ENCODE results near the gene CEP162. TPM values are rescaled to one million over a fixed set of nuclear protein-coding genes. Genes with fewer than 3 reads are reported as not detected.

CEP162 gene
- total and polyA plus RNA-seq, 2 donors (not counting 1 experiment from before 2014, with no cell fraction given), result 1.8 to 13.4 TPM

DNA sequence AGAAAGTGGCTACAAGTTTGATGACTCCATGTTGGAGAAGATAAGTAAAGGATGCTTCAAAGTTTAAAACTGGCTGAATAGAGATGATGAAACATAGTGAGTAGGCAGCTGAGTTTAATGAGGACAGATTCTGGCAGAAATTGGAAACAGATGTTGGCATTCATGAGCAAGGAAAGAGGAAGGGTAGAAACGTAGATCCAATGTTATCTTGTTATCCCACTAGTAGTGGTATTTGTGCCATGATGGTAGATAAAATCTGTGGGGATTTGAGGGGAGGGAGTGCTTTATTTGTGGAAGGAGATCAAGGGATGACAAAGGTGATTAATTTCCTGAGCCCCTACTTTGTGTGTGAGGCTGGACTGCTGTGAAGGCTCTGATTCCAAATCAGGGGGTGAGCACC is 124.4 kb downstream of the CEP162 start:
- ATAC-seq (ENCODE audit: low read depth), result no peak
- Mint-ChIP-seq H3K4me3 (no peak overlapping the region), H3K27ac (no peak overlapping the region), H3K27me3 (peaks cover 27% of the 10 kb centered on the region), H3K9me3 (ENCODE audit: insufficient read depth) (no peaks in the 10 kb centered on the region), H3K4me1 (no peaks in the 10 kb centered on the region)
- DNase-seq, result no peak
- no peaks in the 10 kb centered on the region for H3K36me3 ChIP-seq (replicated peaks in 1 of 2; ENCODE audit: control extremely low read depth in 1 of 2, control insufficient read depth in 1 of 2, extremely low read depth in 1 of 2, insufficient read depth in 2 of 2, low read length in 1 of 2)
- CTCF ChIA-PET, result no interaction called here
- H3K9me3 ChIP-seq (ENCODE audit: control extremely low read depth in 1 of 3, control insufficient read depth in 2 of 3, insufficient read depth in 1 of 3, low read length in 2 of 3), result peaks cover 0 to 2% (median 1%) of the 10 kb centered on the region in 3 donors
- H3K9ac ChIP-seq (ENCODE audit: low read length), result no peak overlapping the region
- H3K4me3 ChIP-seq (ENCODE audit: control extremely low read depth in 1 of 5, extremely low read depth in 1 of 5, insufficient read depth in 1 of 5, low read depth in 2 of 5, low read length in 4 of 5), result no peak overlapping the region
- WGBS (ENCODE audit: insufficient coverage), result 10% methylated on average over 1 of the region's 1 CpG
- no peaks in the 10 kb centered on the region for H3K27me3 ChIP-seq (replicated peaks in 1 of 4; ENCODE audit: control extremely low read depth in 1 of 4, control insufficient read depth in 3 of 4, insufficient read depth in 4 of 4, low read length in 3 of 4)
- H3K79me2 ChIP-seq (ENCODE audit: control insufficient read depth, insufficient read depth, low read length), result no peaks in the 10 kb centered on the region
- intact Hi-C loops (cut with micrococcal nuclease), result no loop called here
- no peaks in the 10 kb centered on the region for H3K4me1 ChIP-seq (ENCODE audit: control insufficient read depth in 2 of 2, insufficient read depth in 2 of 2, low read length in 2 of 2)
- H4K20me1 ChIP-seq (ENCODE audit: control insufficient read depth, insufficient read depth, low read length, poor library complexity, severe bottlenecking), result no peaks in the 10 kb centered on the region
- no peak overlapping the region for H3K27ac ChIP-seq (ENCODE audit: low read length in 2 of 2)
- POLR2A ChIA-PET, result no interaction called here
- H2AFZ ChIP-seq (ENCODE audit: insufficient read depth, low read depth, low read length, poor library complexity, severe bottlenecking), result no peak overlapping the region
- no peak for TF ChIP-seq EZH2 (IDR thresholded peaks at IDR 0.05; ENCODE audit: borderline replicate concordance, insufficient read depth, low read depth, low read length, poor library complexity, severe bottlenecking)
- TF ChIP-seq, protein P1, sequence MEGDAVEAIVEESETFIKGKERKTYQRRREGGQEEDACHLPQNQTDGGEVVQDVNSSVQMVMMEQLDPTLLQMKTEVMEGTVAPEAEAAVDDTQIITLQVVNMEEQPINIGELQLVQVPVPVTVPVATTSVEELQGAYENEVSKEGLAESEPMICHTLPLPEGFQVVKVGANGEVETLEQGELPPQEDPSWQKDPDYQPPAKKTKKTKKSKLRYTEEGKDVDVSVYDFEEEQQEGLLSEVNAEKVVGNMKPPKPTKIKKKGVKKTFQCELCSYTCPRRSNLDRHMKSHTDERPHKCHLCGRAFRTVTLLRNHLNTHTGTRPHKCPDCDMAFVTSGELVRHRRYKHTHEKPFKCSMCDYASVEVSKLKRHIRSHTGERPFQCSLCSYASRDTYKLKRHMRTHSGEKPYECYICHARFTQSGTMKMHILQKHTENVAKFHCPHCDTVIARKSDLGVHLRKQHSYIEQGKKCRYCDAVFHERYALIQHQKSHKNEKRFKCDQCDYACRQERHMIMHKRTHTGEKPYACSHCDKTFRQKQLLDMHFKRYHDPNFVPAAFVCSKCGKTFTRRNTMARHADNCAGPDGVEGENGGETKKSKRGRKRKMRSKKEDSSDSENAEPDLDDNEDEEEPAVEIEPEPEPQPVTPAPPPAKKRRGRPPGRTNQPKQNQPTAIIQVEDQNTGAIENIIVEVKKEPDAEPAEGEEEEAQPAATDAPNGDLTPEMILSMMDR (IDR thresholded peaks at IDR 0.05), result no peak
- H3K4me2 ChIP-seq (replicated peaks; ENCODE audit: low read depth, low read length, poor library complexity, severe bottlenecking), result no peak overlapping the region

DNA sequence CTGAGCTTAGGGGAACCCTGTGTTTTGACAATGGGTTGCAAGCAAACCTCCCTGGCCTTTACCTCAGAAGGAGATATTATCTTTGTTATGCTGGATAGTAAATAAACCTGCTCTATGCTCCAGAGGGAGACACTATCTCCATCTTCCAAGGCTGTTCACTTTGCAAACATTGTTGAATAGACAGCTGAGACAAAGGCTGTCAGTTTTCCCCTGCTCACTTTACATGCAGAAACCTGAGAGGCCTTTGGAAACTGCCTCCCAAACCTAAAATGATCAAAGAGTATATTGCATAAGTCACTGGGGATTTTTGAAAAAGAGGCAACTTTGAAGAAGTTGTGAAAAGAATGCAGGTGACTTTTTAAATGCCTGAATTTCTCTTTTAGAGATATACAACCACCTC is 132.3 kb downstream of the CEP162 start:
- peaks cover 3% of the 10 kb centered on the region for H3K4me1 Mint-ChIP-seq
- peaks cover 10% of the 10 kb centered on the region for H3K27me3 Mint-ChIP-seq
- Histone ChIP-seq H3K4me3 (ENCODE audit: control extremely low read depth in 1 of 5, extremely low read depth in 1 of 5, insufficient read depth in 1 of 5, low read depth in 2 of 5, low read length in 4 of 5) (no peak overlapping the region), H3K4me1 (ENCODE audit: control insufficient read depth in 2 of 2, insufficient read depth in 2 of 2, low read length in 2 of 2) (no peaks in the 10 kb centered on the region), H3K79me2 (ENCODE audit: control insufficient read depth, insufficient read depth, low read length) (no peaks in the 10 kb centered on the region), H3K36me3 (replicated peaks in 1 of 2; ENCODE audit: control extremely low read depth in 1 of 2, control insufficient read depth in 1 of 2, extremely low read depth in 1 of 2, insufficient read depth in 2 of 2, low read length in 1 of 2) (no peaks in the 10 kb centered on the region), H3K27me3 (replicated peaks in 1 of 4; ENCODE audit: control extremely low read depth in 1 of 4, control insufficient read depth in 3 of 4, insufficient read depth in 4 of 4, low read length in 3 of 4) (no peaks in the 10 kb centered on the region), H3K9me3 (ENCODE audit: control extremely low read depth in 1 of 3, control insufficient read depth in 2 of 3, insufficient read depth in 1 of 3, low read length in 2 of 3) (no peaks in the 10 kb centered on the region), H3K4me2 (replicated peaks; ENCODE audit: low read depth, low read length, poor library complexity, severe bottlenecking) (no peak overlapping the region), H3K27ac (ENCODE audit: low read length in 2 of 2) (no peak overlapping the region), H4K20me1 (ENCODE audit: control insufficient read depth, insufficient read depth, low read length, poor library complexity, severe bottlenecking) (no peaks in the 10 kb centered on the region), H3K9ac (ENCODE audit: low read length) (no peak overlapping the region), H2AFZ (ENCODE audit: insufficient read depth, low read depth, low read length, poor library complexity, severe bottlenecking) (no peak overlapping the region)
- intact Hi-C loops (cut with micrococcal nuclease), result no loop called here
- DNase-seq (no peak), ATAC-seq (ENCODE audit: low read depth) (no peak)
- no peak overlapping the region for H3K4me3 Mint-ChIP-seq
- no peak for TF ChIP-seq EZH2 (IDR thresholded peaks at IDR 0.05; ENCODE audit: borderline replicate concordance, insufficient read depth, low read depth, low read length, poor library complexity, severe bottlenecking)
- TF ChIP-seq, protein P1 (IDR thresholded peaks at IDR 0.05), result no peak
- ChIA-PET POLR2A (no interaction called here), CTCF (no interaction called here)
- no peaks in the 10 kb centered on the region for H3K9me3 Mint-ChIP-seq (ENCODE audit: insufficient read depth)
- H3K27ac Mint-ChIP-seq, result no peak overlapping the region
